ENCODE data around the gene ANGPTL5. TPM values are rescaled to one million over a fixed set of nuclear protein-coding genes. Genes with fewer than 3 reads are reported as not detected.

ANGPTL5 gene
- total RNA-seq, 1 donor = not detected

DNA sequence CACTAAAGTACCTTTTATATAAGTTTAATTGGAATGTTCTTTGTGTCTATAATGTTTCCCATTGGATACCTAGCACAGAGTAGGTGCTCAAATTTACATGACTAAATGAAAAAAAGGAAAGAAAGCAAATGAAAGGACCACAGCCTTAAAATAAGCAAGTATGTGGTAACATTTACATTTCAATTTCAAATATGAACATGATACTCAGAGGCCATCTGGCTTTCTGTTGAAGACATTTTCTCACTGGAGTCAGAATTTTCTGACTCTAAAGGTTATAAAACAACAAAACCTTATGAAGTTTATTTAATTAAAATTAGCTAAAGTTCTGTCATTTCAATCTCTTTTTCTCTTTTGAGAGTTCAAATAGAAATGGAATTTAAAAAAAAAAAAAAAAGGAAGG lies 904 bp upstream of the ANGPTL5 start:
- H3K4me3 ChIP-seq (ENCODE audit: low read depth, low read length) = no peak overlapping the region
- DNase-seq (ENCODE audit: low read depth) = no peak
- TF ChIP-seq, protein P1, sequence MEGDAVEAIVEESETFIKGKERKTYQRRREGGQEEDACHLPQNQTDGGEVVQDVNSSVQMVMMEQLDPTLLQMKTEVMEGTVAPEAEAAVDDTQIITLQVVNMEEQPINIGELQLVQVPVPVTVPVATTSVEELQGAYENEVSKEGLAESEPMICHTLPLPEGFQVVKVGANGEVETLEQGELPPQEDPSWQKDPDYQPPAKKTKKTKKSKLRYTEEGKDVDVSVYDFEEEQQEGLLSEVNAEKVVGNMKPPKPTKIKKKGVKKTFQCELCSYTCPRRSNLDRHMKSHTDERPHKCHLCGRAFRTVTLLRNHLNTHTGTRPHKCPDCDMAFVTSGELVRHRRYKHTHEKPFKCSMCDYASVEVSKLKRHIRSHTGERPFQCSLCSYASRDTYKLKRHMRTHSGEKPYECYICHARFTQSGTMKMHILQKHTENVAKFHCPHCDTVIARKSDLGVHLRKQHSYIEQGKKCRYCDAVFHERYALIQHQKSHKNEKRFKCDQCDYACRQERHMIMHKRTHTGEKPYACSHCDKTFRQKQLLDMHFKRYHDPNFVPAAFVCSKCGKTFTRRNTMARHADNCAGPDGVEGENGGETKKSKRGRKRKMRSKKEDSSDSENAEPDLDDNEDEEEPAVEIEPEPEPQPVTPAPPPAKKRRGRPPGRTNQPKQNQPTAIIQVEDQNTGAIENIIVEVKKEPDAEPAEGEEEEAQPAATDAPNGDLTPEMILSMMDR (IDR thresholded peaks at IDR 0.05; ENCODE audit: insufficient read depth, low read depth, low read length) = no peak

- H3K4me3 ChIP-seq (ENCODE audit: low read depth, low read length) = peak overlapping the region; percentile 85
- peak; percentile 47 for DNase-seq (ENCODE audit: low read depth)
- TF ChIP-seq, protein P1 (IDR thresholded peaks at IDR 0.05; ENCODE audit: insufficient read depth, low read depth, low read length) = no peak
Observed at GRCh38 chr11:101915791-101916291, 481 bp downstream of the ANGPTL5 start.

DNA sequence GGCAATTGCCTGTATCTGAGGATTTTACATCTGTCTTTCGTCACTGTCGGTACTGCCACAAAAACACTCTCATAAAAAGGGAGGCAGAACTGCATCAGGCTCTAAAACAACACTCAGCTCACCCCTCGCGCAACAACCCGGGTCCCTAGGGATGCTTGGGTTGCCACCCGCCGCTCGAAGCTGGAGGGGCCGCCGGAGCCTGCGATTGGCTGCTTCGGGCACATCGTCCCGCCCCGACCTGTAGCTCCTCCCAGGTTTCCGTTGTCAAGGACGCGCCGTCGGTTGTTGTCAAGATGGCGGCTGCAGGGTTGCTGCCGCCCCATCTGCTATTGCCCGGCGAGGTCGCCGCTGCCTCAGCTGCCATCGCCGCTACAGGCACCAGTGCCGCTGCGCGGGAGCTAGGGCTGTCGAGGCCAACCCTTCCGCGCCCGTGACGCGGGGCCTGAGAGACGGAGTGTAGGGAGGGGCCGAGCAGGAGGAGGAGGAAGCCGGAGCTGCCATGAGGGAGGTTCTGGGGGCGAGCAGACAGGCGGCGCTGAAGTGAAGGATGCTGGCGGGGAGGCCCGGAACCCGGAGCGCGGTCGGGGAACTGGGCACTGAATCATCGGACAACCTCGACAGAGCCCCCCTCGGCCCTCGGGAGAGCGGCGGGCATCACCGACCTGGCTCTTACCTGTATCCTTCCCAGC lies 1.4 kb downstream of the ANGPTL5 start, which contains the start of gene CEP126:
TSS of gene CEP126 (plus strand) at position 273 of the 689 bp plus-strand sequence. CDS start at position 548, 275 bp downstream.
- peak within 1 kb of the TSS; percentile 85 for H3K4me3 ChIP-seq (ENCODE audit: low read depth, low read length)
- TF ChIP-seq, protein P1 (IDR thresholded peaks at IDR 0.05; ENCODE audit: insufficient read depth, low read depth, low read length) = peak; percentile 52
- DNase-seq (ENCODE audit: low read depth) = peak; percentile 95

DNA sequence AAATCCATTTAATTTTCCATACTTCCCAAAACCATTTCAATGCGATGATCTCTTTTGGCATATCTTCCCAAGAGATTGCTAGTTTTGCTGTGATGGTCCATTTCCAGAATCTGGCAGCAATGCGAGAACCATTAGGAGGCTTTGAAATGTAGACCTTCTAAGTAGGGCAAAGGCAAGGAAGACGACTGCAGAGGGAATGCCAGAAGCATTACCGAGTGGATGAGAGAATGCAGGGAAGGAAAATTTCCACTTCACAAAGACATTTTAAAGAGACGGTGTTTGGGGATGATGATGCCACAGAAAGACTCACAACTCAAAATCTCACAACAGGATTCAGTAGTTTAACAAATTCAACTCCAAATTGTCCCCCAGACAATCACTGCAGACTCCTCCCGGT lies 2.0 kb downstream of the ANGPTL5 start:
- peak overlapping the region; percentile 85 for H3K4me3 ChIP-seq (ENCODE audit: low read depth, low read length)
- DNase-seq (ENCODE audit: low read depth) = no peak
- TF ChIP-seq, protein P1 (IDR thresholded peaks at IDR 0.05; ENCODE audit: insufficient read depth, low read depth, low read length) = no peak

GRCh38 chr11:101913656-101914055 lies 2.7 kb downstream of the ANGPTL5 start:
- H3K4me3 ChIP-seq (ENCODE audit: low read depth, low read length) = no peak overlapping the region
- DNase-seq (ENCODE audit: low read depth) = no peak
- TF ChIP-seq, protein P1 (IDR thresholded peaks at IDR 0.05; ENCODE audit: insufficient read depth, low read depth, low read length) = no peak

GRCh38 chr11:101912823-101913284 lies 3.5 kb downstream of the ANGPTL5 start:
- DNase-seq (ENCODE audit: low read depth) = peak; percentile 53

More at GRCh38 chr11:101912823-101913284, 3.5 kb downstream of the ANGPTL5 start:
- TF ChIP-seq, protein P1 (IDR thresholded peaks at IDR 0.05; ENCODE audit: insufficient read depth, low read depth, low read length) = no peak
- no peak overlapping the region for H3K4me3 ChIP-seq (ENCODE audit: low read depth, low read length)

All from fibroblast of villous mesenchyme (primary cell).